OCI-LY7 (cell line): Measurements from ENCODE around the gene TMEM114.

Experiments
- EZH2phosphoT487 ChIP-seq: fragments of 200-600 bp; sonication (generic); IDR thresholded peaks from 2 replicates; pipeline ENCODE4 v1.6.1; 2018; ENCODE audit warnings: low read depth, borderline replicate concordance, mild to moderate bottlenecking, mixed run types, antibody characterized with exemption, low read length, moderate library complexity, mixed read lengths
- TF ChIP-seq, protein P1 (sequence below): fragments of 200-600 bp; sonication (generic); conservative IDR thresholded peaks from 2 replicates; pipeline ENCODE4 v1.5.1; 2014; ENCODE audit warnings: mild to moderate bottlenecking, antibody characterized with exemption, low read length, moderate library complexity, mixed read lengths

DNA sequence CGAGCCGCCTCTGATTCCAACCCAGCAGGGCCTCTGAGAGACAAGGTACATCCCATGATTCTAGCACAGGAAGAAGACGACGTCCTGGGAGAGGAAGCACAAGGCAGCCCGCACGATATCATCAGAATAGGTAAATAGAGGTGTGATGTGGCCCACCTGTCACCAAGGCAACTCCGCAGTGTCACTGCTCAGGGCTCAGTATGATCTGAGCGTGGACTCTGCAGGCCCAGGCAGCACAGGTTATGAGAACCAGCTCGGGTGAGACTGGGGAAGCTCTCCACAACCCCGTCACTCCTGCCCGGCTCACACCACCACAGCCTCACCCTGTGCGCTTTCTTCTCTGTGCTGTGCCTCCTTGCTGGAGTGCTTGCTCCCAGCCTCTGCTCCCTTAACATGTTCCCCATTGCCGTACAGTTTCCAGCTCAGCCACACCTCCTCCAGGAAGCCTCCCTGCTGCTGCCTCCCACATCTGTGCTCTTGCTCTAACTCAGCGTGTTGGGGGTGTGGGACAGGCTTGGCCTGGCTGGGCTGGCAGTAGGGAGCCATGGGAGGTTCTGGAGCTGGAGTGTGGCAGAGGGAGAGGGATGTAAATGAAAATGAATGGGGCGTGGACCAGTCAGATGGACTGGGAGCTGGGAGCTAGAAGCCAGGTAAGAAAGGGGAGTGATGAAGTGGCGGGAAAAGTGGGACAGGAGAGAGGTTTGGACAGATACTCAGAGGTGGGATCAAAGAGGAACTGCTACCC lies 38.8 kb upstream of the TMEM114 start:
- TF ChIP-seq, protein P1, sequence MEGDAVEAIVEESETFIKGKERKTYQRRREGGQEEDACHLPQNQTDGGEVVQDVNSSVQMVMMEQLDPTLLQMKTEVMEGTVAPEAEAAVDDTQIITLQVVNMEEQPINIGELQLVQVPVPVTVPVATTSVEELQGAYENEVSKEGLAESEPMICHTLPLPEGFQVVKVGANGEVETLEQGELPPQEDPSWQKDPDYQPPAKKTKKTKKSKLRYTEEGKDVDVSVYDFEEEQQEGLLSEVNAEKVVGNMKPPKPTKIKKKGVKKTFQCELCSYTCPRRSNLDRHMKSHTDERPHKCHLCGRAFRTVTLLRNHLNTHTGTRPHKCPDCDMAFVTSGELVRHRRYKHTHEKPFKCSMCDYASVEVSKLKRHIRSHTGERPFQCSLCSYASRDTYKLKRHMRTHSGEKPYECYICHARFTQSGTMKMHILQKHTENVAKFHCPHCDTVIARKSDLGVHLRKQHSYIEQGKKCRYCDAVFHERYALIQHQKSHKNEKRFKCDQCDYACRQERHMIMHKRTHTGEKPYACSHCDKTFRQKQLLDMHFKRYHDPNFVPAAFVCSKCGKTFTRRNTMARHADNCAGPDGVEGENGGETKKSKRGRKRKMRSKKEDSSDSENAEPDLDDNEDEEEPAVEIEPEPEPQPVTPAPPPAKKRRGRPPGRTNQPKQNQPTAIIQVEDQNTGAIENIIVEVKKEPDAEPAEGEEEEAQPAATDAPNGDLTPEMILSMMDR: no peak
- no peak for TF ChIP-seq EZH2phosphoT487
